Lower leg skin (tissue), 4 donors: Measurements from ENCODE around the gene MTHFD1L. TPM values are rescaled to one million over a fixed set of nuclear protein-coding genes. Genes with fewer than 3 reads are reported as not detected.
A peak's percentile ranks its signal among the peaks of the same experiment; 100 is the strongest.

Source experiments
- DNase-seq, 2 donors: peaks; one replicate each; pipeline ENCODE4 v3.0.0-alpha.2; 2019; ENCODE audit warnings: low spot score in 2 of 2
- H3K4me3 ChIP-seq: fragments of 200-600 bp; sonication (generic); 2 replicates; pipeline ENCODE4 v1.5.1; 2017; ENCODE audit warnings: mild to moderate bottlenecking, low read depth; ENCODE audit not compliant: poor library complexity, severe bottlenecking
- CTCF ChIP-seq, 3 donors: fragments of 450-650 bp; IDR thresholded peaks; one replicate each; pipeline ENCODE4 v1.5.1; 2016; ENCODE audit warnings: antibody characterized with exemption in 3 of 3, mild to moderate bottlenecking in 3 of 3, moderate library complexity in 2 of 3
- POLR2A ChIP-seq, 2 donors: fragments of 450-650 bp; IDR thresholded peaks; one replicate each; pipeline ENCODE4 v1.6.1; 2016 to 2017; ENCODE audit warnings: antibody characterized with exemption in 2 of 2, mild to moderate bottlenecking in 1 of 2, moderate library complexity in 1 of 2
- WGBS, 2 donors: methylation state at CpG; one replicate each; pipeline ENCODE4 v1.1.5; 2018; 5-methylcytosine and 5-hydroxymethylcytosine counted together
- intact Hi-C: fragments of 100-400 bp; cut with DNase I; formaldehyde crosslinking; loops from one replicate; pipeline ENCODE4 v1.15.0; 2023; ENCODE audit warnings: low total_unique reads
- total RNA-seq, 4 donors: library from RNA; depleted of rRNA; stranded (reverse); fragments of >200 nt; gene quantifications; one replicate each; pipeline ENCODE4 v1.1.0, GENCODE V29; 2016

Gene MTHFD1L
- total RNA-seq, 4 donors from 2014 or later, result 2.1 to 7.1 (median 4.4) TPM

GRCh38 chr6:151063842-151064647, 198.5 kb downstream of the MTHFD1L start:
- no peak for TF ChIP-seq CTCF (IDR thresholded peaks at IDR 0.05)
- TF ChIP-seq POLR2A (IDR thresholded peaks at IDR 0.05), result no peak
- WGBS, 2 donors, result 88 to 92% methylated on average over 12 of the region's 12 CpGs
- DNase-seq, result no peak
- no peak overlapping the region for H3K4me3 ChIP-seq
- intact Hi-C loops, result no loop called here

- no peak for TF ChIP-seq CTCF (IDR thresholded peaks at IDR 0.05)
- TF ChIP-seq POLR2A (IDR thresholded peaks at IDR 0.05), result no peak
- intact Hi-C loops, result no loop called here
- no peak for DNase-seq
- H3K4me3 ChIP-seq, result no peak overlapping the region
- WGBS, 2 donors, result 88 to 91% methylated on average over 10 of the region's 10 CpGs
Measured at GRCh38 chr6:151065027-151065815, 199.7 kb downstream of the MTHFD1L start.

GRCh38 chr6:151067684-151068596, 202.4 kb downstream of the MTHFD1L start:
- peak in 1 of 2 donors; percentile 47 for DNase-seq
- TF ChIP-seq POLR2A (IDR thresholded peaks at IDR 0.05), result no peak
- TF ChIP-seq CTCF (IDR thresholded peaks at IDR 0.05), result no peak
- intact Hi-C loops, result no loop called here
- H3K4me3 ChIP-seq, result no peak overlapping the region
- 40 to 51% methylated on average over 14 of the region's 14 CpGs for WGBS, 2 donors

- intact Hi-C loops, result no loop called here
- DNase-seq, result no peak
- TF ChIP-seq POLR2A (IDR thresholded peaks at IDR 0.05), result no peak
- TF ChIP-seq CTCF (IDR thresholded peaks at IDR 0.05), result no peak
- H3K4me3 ChIP-seq, result no peak overlapping the region
- 64 to 65% methylated on average over 6 of the region's 6 CpGs for WGBS, 2 donors
Measured at GRCh38 chr6:151068761-151069312, 203.3 kb downstream of the MTHFD1L start.

- no peak for DNase-seq
- WGBS, 2 donors, result 97 to 99% methylated on average over 8 of the region's 8 CpGs
- TF ChIP-seq POLR2A (IDR thresholded peaks at IDR 0.05), result no peak
- no peak overlapping the region for H3K4me3 ChIP-seq
- intact Hi-C loops, result no loop called here
Measured at GRCh38 chr6:151069641-151070040, 204.1 kb downstream of the MTHFD1L start.
